ENCODE measurements around the gene LILRA2. TPM values are rescaled to one million over a fixed set of nuclear protein-coding genes. Genes with fewer than 3 reads are reported as not detected.

Gene LILRA2
- total and polyA plus RNA-seq, 3 donors from 2014 or later, result 0.47 to 2.6 (median 0.87) TPM

DNA sequence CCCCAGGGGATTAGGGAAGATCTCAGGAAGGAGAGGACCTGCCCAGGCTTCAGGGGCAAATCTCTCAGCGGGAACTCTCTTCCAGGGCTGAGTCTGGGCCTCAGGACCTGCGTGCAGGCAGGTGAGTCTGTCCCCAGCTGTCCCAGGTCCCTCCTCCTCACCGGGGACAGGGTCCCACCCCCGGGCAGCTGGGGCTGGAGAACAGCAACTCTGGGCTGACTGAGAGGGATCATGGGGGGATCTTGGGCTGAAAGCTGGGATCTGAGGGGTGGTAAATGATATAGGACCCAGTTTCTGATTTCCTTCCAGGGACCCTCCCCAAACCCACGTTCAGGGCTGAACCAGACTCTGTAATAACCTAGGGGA lies 34.2 kb downstream of the LILRA2 start:
- TF ChIP-seq, protein P1, sequence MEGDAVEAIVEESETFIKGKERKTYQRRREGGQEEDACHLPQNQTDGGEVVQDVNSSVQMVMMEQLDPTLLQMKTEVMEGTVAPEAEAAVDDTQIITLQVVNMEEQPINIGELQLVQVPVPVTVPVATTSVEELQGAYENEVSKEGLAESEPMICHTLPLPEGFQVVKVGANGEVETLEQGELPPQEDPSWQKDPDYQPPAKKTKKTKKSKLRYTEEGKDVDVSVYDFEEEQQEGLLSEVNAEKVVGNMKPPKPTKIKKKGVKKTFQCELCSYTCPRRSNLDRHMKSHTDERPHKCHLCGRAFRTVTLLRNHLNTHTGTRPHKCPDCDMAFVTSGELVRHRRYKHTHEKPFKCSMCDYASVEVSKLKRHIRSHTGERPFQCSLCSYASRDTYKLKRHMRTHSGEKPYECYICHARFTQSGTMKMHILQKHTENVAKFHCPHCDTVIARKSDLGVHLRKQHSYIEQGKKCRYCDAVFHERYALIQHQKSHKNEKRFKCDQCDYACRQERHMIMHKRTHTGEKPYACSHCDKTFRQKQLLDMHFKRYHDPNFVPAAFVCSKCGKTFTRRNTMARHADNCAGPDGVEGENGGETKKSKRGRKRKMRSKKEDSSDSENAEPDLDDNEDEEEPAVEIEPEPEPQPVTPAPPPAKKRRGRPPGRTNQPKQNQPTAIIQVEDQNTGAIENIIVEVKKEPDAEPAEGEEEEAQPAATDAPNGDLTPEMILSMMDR (IDR thresholded peaks at IDR 0.05), result no peak
- TF ChIP-seq POLR2A (IDR thresholded peaks at IDR 0.05), result no peak

DNA sequence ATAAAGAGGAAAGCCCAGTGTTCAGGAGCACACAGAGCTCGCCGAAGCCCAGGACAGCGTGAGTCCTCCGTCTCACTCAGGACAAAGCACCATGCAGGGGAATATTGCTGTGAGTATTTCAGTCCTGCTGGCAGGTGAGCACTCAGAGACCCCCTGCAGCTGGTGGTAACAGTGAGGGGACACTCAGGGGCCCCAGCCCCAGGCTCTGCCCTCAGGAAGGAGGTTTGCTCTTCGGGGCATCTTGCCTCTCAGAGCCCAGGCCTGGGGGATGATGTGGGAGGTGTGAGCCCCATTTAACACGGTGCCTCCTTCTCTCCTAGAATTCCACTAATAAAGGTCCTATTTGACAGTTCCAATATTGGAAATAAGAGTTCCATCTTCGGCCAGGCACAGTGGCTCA lies 34.6 kb downstream of the LILRA2 start:
- no peak for DNase-seq
- WGBS, 2 donors, result 88 to 89% methylated on average over 7 of the region's 7 CpGs
- Histone ChIP-seq H3K36me3 (ENCODE audit: low read depth, missing control alignments) (no peaks in the 10 kb centered on the region), H3K27me3 (no peaks in the 10 kb centered on the region), H3K9me3 (no peaks in the 10 kb centered on the region), H3K4me3 (no peak overlapping the region), H3K4me1 (no peaks in the 10 kb centered on the region), H3K27ac (no peak overlapping the region)
- no peak for TF ChIP-seq POLR2A (IDR thresholded peaks at IDR 0.05)
- TF ChIP-seq, protein P1 (IDR thresholded peaks at IDR 0.05), result no peak
- intact Hi-C loops (cut with DNase I; ENCODE audit: low total_unique reads), result no loop called here

More for the DNA sequence above, 34.2 kb downstream of the LILRA2 start:
- H3K27me3 ChIP-seq, result no peaks in the 10 kb centered on the region
- intact Hi-C loops (cut with DNase I; ENCODE audit: low total_unique reads), result no loop called here
- H3K36me3 ChIP-seq (ENCODE audit: low read depth, missing control alignments), result no peaks in the 10 kb centered on the region
- no peak for DNase-seq
- no peak overlapping the region for H3K4me3 ChIP-seq
- H3K9me3 ChIP-seq, result no peaks in the 10 kb centered on the region
- H3K27ac ChIP-seq, result no peak overlapping the region
- H3K4me1 ChIP-seq, result no peaks in the 10 kb centered on the region
- 84% methylated on average over 5 of the region's 5 CpGs; no CpG with 5 or more reads in 1 of the 2 donors for WGBS, 2 donors

DNA sequence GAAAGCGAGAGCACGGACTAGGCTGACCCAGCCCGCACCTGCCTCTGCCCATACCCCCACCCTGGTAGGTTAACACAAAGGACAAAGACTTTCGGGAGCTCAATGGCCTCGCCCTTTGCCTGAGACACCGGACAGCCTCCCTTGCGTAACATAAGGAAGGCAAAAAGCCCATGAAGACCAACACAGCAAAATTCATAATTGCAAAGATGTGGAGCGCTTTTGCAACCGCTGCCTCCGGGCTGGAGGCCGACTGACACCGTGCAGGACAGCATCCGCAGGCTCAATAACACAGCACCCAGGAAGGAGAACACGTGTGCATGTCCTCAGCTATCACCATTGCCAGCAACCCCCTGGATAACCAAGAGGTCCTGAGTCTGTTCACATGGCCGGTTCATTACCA lies 35.2 kb downstream of the LILRA2 start:
- Histone ChIP-seq H3K4me3 (no peak overlapping the region), H3K27me3 (no peaks in the 10 kb centered on the region), H3K36me3 (ENCODE audit: low read depth, missing control alignments) (no peaks in the 10 kb centered on the region), H3K4me1 (no peaks in the 10 kb centered on the region), H3K27ac (no peak overlapping the region), H3K9me3 (no peaks in the 10 kb centered on the region)
- TF ChIP-seq, protein P1 (IDR thresholded peaks at IDR 0.05), result no peak
- TF ChIP-seq POLR2A (IDR thresholded peaks at IDR 0.05), result no peak
- intact Hi-C loops (cut with DNase I; ENCODE audit: low total_unique reads), result no loop called here
- no peak for DNase-seq
- WGBS, 2 donors, result 84 to 85% methylated on average over 15 of the region's 15 CpGs

DNA sequence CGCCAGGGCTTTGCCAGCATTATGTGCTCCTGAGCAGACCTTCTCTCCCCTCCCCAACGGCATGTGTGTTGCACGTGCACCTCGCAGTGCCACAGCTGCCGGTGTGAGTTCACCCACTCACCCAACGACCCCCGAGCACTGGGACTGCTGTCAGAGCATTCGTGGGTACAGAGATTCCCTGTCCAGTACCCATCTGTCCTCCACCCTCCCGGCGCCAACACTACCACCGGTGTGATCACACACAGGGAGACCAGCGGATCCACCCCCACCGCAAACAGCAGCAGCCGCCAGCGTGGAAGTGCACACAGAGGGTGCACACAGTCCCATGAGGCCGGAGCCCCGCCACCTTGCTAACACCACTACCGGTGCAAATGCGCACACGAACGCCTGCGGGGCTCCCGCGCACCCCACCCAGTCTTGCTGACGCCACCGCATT lies 35.8 kb downstream of the LILRA2 start:
- WGBS, 2 donors, result 86 to 87% methylated on average over 23 of the region's 26 CpGs
- no peaks in the 10 kb centered on the region for H3K4me1 ChIP-seq
- intact Hi-C loops (cut with DNase I; ENCODE audit: low total_unique reads), result no loop called here
- H3K36me3 ChIP-seq (ENCODE audit: low read depth, missing control alignments), result no peaks in the 10 kb centered on the region
- TF ChIP-seq POLR2A (IDR thresholded peaks at IDR 0.05), result no peak
- TF ChIP-seq, protein P1 (IDR thresholded peaks at IDR 0.05), result no peak
- no peak overlapping the region for H3K4me3 ChIP-seq
- H3K27me3 ChIP-seq, result no peaks in the 10 kb centered on the region
- H3K27ac ChIP-seq, result no peak overlapping the region
- no peak for DNase-seq
- H3K9me3 ChIP-seq, result no peaks in the 10 kb centered on the region

DNA sequence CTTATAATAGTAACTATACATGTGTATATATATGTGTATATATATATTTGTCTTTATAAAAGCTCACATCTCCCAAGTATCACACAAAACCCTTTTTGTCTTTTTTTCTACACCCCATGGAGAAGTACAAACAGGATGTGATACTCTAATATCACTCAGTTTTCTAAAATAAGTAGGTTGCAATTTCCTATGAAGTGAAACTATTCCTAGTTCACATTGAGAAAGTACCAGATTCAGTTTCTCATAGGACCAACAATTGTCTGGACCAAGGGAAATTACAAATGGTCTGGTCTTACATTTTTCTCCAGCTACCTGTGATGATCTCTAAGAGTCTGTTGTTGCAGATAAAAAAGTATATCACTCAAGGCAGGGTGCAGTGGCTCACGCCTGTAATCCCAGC lies 38.8 kb downstream of the LILRA2 start:
- 60 to 76% methylated on average over 1 of the region's 1 CpG for WGBS, 2 donors
- Histone ChIP-seq H3K4me3 (no peak overlapping the region), H3K27me3 (no peaks in the 10 kb centered on the region), H3K27ac (no peak overlapping the region), H3K9me3 (no peaks in the 10 kb centered on the region), H3K4me1 (no peaks in the 10 kb centered on the region), H3K36me3 (ENCODE audit: low read depth, missing control alignments) (no peaks in the 10 kb centered on the region)
- TF ChIP-seq, protein P1 (IDR thresholded peaks at IDR 0.05), result no peak
- no peak for TF ChIP-seq POLR2A (IDR thresholded peaks at IDR 0.05)
- intact Hi-C loops (cut with DNase I; ENCODE audit: low total_unique reads), result no loop called here
- no peak for DNase-seq
